SK-N-SH (cell line): Measurements from ENCODE around the gene SRSF2. TPM values are rescaled to one million over a fixed set of nuclear protein-coding genes. Genes with fewer than 3 reads are reported as not detected.
A peak's percentile ranks its signal among the peaks of the same experiment; 100 is the strongest.

ENCODE experiments used
- CTCF ChIA-PET: fragments of 300-600, 350-600 bp; formaldehyde crosslinking; extraction: SDS; loops from one replicate; lab custom pipeline; 2021; lab: Yijun Ruan, JAX
- POLR2A ChIA-PET: fragments of 350-600 bp; sonication (Branson Sonifier 250); formaldehyde crosslinking; extraction: SDS; loops from one replicate; lab custom pipeline; 2020; ENCODE audit warnings: antibody characterized with exemption, inconsistent platforms; lab: Yijun Ruan, JAX
- DNase-seq: peaks from one replicate; pipeline ENCODE4 v3.0.0; 2012
- H2AFZ ChIP-seq: fragments of 200-600 bp; sonication (generic); 2 replicates; pipeline ENCODE4 v1.8.1; 2016; ENCODE audit warnings: antibody characterized with exemption, mild to moderate bottlenecking, low read depth
- H3F3A ChIP-seq: fragments of 200-600 bp; sonication (generic); replicated peaks from 2 replicates; pipeline ENCODE3; 2016; ENCODE audit warnings: antibody characterized with exemption, mild to moderate bottlenecking; ENCODE audit not compliant: insufficient read depth
- H3K27ac ChIP-seq, 2 experiments: fragments of 200-500 bp in 1 of 2; fragments of 200-600 bp in 1 of 2; sonication (Bioruptor generic) in 1 of 2; sonication (generic), shearing (Covaris generic) in 1 of 2; 2 replicates each; pipeline versions ENCODE4 v1.5.1 to v1.6.1; 2014 to 2016; ENCODE audit warnings: low read depth in 2 of 2, inconsistent platforms in 1 of 2, low read length in 1 of 2, mild to moderate bottlenecking in 1 of 2, mixed read lengths in 1 of 2
- H3K27me3 ChIP-seq: fragments of 200-600 bp; sonication (generic), shearing (Covaris generic); 2 replicates; pipeline ENCODE4 v1.6.1; 2016; ENCODE audit warnings: mixed run types; ENCODE audit not compliant: insufficient read depth
- H3K36me3 ChIP-seq, 2 experiments: fragments of 200-500 bp in 1 of 2; fragments of 200-600 bp in 1 of 2; sonication (Bioruptor generic) in 1 of 2; sonication (generic) in 1 of 2; replicated peaks in 1 of 2; 2 replicates each; pipeline versions ENCODE3 to v1.5.1; 2014 to 2016; ENCODE audit warnings: low read length in 1 of 2, mild to moderate bottlenecking in 1 of 2; ENCODE audit not compliant: insufficient read depth in 2 of 2, control insufficient read depth in 1 of 2
- H3K4me1 ChIP-seq, 2 experiments: fragments of 200-500 bp in 1 of 2; fragments of 200-600 bp in 1 of 2; sonication (Bioruptor generic) in 1 of 2; sonication (generic), shearing (Covaris generic) in 1 of 2; 2 replicates each; pipeline versions ENCODE4 v1.5.1 to v1.6.1; 2014 to 2016; ENCODE audit warnings: low read depth in 1 of 2, low read length in 1 of 2, mixed run types in 1 of 2; ENCODE audit not compliant: insufficient read depth in 2 of 2, control insufficient read depth in 1 of 2
- H3K4me2 ChIP-seq: fragments of 200-600 bp; sonication (generic), shearing (Covaris generic); 2 replicates; pipeline ENCODE4 v1.6.1; 2017; ENCODE audit warnings: mixed run types
- H3K4me3 ChIP-seq, 2 experiments: fragments of 200-500 bp in 1 of 2; fragments of 200-600 bp in 1 of 2; sonication (Bioruptor generic) in 1 of 2; sonication (generic), shearing (Covaris generic) in 1 of 2; 2 replicates each; pipeline versions ENCODE4 v1.5.1 to v1.8.1; 2014 to 2016; ENCODE audit warnings: low read depth in 2 of 2, inconsistent platforms in 1 of 2, low read length in 1 of 2, mild to moderate bottlenecking in 1 of 2, mixed read lengths in 1 of 2, moderate library complexity in 1 of 2
- H3K79me2 ChIP-seq: fragments of 200-600 bp; sonication (generic); 2 replicates; pipeline ENCODE4 v1.8.1; 2017; ENCODE audit warnings: mild to moderate bottlenecking; ENCODE audit not compliant: insufficient read depth
- H3K9ac ChIP-seq: fragments of 200-600 bp; sonication (generic); 2 replicates; pipeline ENCODE4 v1.6.1; 2017; ENCODE audit warnings: mixed run types
- H3K9me2 ChIP-seq: fragments of 200-600 bp; sonication (generic); 2 replicates; pipeline ENCODE4 v1.6.1; 2017; ENCODE audit warnings: mixed run types
- H3K9me3 ChIP-seq: fragments of 200-600 bp; sonication (generic); 2 replicates; pipeline ENCODE4 v1.6.1; 2017; ENCODE audit warnings: mixed run types, mild to moderate bottlenecking, moderate library complexity
- H4K20me1 ChIP-seq: fragments of 200-600 bp; sonication (generic); 2 replicates; pipeline ENCODE4 v1.6.1; 2017; ENCODE audit warnings: mild to moderate bottlenecking, mixed run types; ENCODE audit not compliant: insufficient read depth
- CHD2 ChIP-seq: fragments of 150-350 bp; IDR thresholded peaks from 2 replicates; pipeline ENCODE4 v1.6.1; 2018; ENCODE audit warnings: low read length; ENCODE audit not compliant: partially characterized antibody
- ELF1 ChIP-seq: IDR thresholded peaks from 2 replicates; pipeline ENCODE4 v1.4.0; 2012
- EP300 ChIP-seq, 2 experiments: IDR thresholded peaks; 2 replicates each; pipeline versions ENCODE4 v1.4.0 to v1.6.1; 2012; ENCODE audit warnings: borderline replicate concordance in 1 of 2, low read depth in 1 of 2, low read length in 1 of 2
- FOXM1 ChIP-seq: IDR thresholded peaks from 2 replicates; pipeline ENCODE4 v1.4.0; 2012; ENCODE audit warnings: low read depth, mild to moderate bottlenecking
- GATA2 ChIP-seq: sonication (generic); formaldehyde crosslinking; IDR thresholded peaks from 2 replicates; pipeline ENCODE4 v1.5.0; 2020; ENCODE audit warnings: mild to moderate bottlenecking, missing genetic modification reagents
- MEF2A ChIP-seq: IDR thresholded peaks from 2 replicates; pipeline ENCODE4 v1.4.0; 2012; ENCODE audit warnings: low read depth, borderline replicate concordance
- MXI1 ChIP-seq: IDR thresholded peaks from 2 replicates; pipeline ENCODE4 v1.6.1; 2012; ENCODE audit warnings: mild to moderate bottlenecking, low read depth, low read length, improper control_type of control experiment
- NRF1 ChIP-seq: IDR thresholded peaks from 2 replicates; pipeline ENCODE4 v1.6.1; 2012; ENCODE audit warnings: low read depth, mild to moderate bottlenecking, low read length
- POLR2AphosphoS5 ChIP-seq: IDR thresholded peaks from 2 replicates; pipeline ENCODE4 v1.6.1; 2012; ENCODE audit warnings: low read depth, low read length
- RCOR1 ChIP-seq: fragments of 150-350 bp; IDR thresholded peaks from 2 replicates; pipeline ENCODE4 v1.6.1; 2017; ENCODE audit warnings: antibody characterized with exemption, low read length
- RFX5 ChIP-seq: IDR thresholded peaks from 2 replicates; pipeline ENCODE4 v1.6.1; 2012; ENCODE audit warnings: mild to moderate bottlenecking, improper control_type of control experiment, low read length
- SMC3 ChIP-seq: IDR thresholded peaks from 2 replicates; pipeline ENCODE4 v1.6.1; 2012; ENCODE audit warnings: low read depth, low read length, improper control_type of control experiment
- TAF1 ChIP-seq: IDR thresholded peaks from 2 replicates; pipeline ENCODE4 v1.6.1; 2012; ENCODE audit warnings: low read depth, mild to moderate bottlenecking, low read length, moderate library complexity, borderline replicate concordance
- TEAD4 ChIP-seq: IDR thresholded peaks from 2 replicates; pipeline ENCODE4 v1.4.0; 2012; ENCODE audit warnings: mild to moderate bottlenecking, borderline replicate concordance; ENCODE audit not compliant: insufficient read depth
- WGBS: methylation state at CpG from one replicate; pipeline ENCODE4 v1.1.6; 2017; ENCODE audit warnings: low lambda C conversion rate; 5-methylcytosine and 5-hydroxymethylcytosine counted together
- polyA plus RNA-seq, 3 experiments: library from polyadenylated mRNA; depleted of rRNA; stranded (reverse); fragments of >200 nt; gene quantifications; 2 replicates each; pipeline ENCODE4 v1.2.3, GENCODE V29; 2012
- TF ChIP-seq, protein P1 (sequence below): IDR thresholded peaks from 2 replicates; pipeline ENCODE4 v1.6.1; 2012; ENCODE audit warnings: mild to moderate bottlenecking, low read depth, low read length, moderate library complexity
- TF ChIP-seq, protein P2 (sequence below): IDR thresholded peaks from 2 replicates; pipeline ENCODE4; 2012
- TF ChIP-seq, protein P3 (sequence below): IDR thresholded peaks from 2 replicates; pipeline ENCODE4 v1.4.0; 2012; ENCODE audit warnings: low read depth

Gene SRSF2
- polyA plus RNA-seq, 1 of the 3 experiments (the other 2 are of a cell fraction): 211 TPM

DNA sequence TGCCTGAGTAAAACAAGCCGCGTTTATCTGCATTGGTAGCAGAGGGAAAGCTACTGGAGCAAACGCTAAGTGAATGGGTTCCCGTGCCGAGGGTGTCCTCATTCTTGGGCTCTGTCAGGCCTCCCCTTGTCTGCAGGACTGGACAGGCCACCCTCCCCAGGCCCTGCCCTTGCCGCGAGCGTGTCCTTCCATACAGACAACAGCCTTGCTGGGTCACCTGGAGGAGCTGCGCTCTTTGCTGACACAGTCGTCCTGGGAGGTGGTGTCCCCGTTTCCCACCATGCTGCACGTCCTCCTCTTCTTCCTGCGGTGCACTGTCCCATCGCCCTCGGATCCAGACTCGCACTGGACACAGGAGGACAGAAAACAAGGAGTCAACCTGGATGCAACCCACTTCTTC is 18.6 kb downstream of the SRSF2 start:
- Histone ChIP-seq H3K9ac (no peak overlapping the region), H3K9me3 (no peaks in the 10 kb centered on the region), H3K4me3 (no peak overlapping the region), H4K20me1 (peaks cover 21% of the 10 kb centered on the region), H3F3A (peaks cover 41% of the 10 kb centered on the region), H3K27me3 (no peaks in the 10 kb centered on the region), H3K4me2 (no peak overlapping the region), H3K4me1 (peaks cover 0 to 24% of the 10 kb centered on the region in 2 experiments; a peak in 3 of 4 replicates), H2AFZ (no peak overlapping the region), H3K36me3 (peaks cover 72 to 74% of the 10 kb centered on the region in 2 experiments), H3K27ac (no peak overlapping the region; a peak in 1 of 4 replicates), H3K79me2 (peaks cover 55% of the 10 kb centered on the region), H3K9me2 (no peaks in the 10 kb centered on the region)
- DNase-seq: no peak
- TF ChIP-seq, protein P1, sequence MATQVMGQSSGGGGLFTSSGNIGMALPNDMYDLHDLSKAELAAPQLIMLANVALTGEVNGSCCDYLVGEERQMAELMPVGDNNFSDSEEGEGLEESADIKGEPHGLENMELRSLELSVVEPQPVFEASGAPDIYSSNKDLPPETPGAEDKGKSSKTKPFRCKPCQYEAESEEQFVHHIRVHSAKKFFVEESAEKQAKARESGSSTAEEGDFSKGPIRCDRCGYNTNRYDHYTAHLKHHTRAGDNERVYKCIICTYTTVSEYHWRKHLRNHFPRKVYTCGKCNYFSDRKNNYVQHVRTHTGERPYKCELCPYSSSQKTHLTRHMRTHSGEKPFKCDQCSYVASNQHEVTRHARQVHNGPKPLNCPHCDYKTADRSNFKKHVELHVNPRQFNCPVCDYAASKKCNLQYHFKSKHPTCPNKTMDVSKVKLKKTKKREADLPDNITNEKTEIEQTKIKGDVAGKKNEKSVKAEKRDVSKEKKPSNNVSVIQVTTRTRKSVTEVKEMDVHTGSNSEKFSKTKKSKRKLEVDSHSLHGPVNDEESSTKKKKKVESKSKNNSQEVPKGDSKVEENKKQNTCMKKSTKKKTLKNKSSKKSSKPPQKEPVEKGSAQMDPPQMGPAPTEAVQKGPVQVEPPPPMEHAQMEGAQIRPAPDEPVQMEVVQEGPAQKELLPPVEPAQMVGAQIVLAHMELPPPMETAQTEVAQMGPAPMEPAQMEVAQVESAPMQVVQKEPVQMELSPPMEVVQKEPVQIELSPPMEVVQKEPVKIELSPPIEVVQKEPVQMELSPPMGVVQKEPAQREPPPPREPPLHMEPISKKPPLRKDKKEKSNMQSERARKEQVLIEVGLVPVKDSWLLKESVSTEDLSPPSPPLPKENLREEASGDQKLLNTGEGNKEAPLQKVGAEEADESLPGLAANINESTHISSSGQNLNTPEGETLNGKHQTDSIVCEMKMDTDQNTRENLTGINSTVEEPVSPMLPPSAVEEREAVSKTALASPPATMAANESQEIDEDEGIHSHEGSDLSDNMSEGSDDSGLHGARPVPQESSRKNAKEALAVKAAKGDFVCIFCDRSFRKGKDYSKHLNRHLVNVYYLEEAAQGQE: no peak
- no peak for TF ChIP-seq GATA2
- TF ChIP-seq CHD2: no peak
- no peak for TF ChIP-seq FOXM1
- TF ChIP-seq SMC3: no peak
- no peak for TF ChIP-seq TEAD4
- no peak for TF ChIP-seq MEF2A
- TF ChIP-seq EP300 (IDR thresholded peaks at IDR 0.05; ENCODE audit: borderline replicate concordance in 1 of 2, low read depth in 1 of 2, low read length in 1 of 2): no peak
- no peak for TF ChIP-seq MXI1
- TF ChIP-seq POLR2AphosphoS5: no peak
- TF ChIP-seq TAF1: no peak
- TF ChIP-seq RFX5: no peak
- TF ChIP-seq RCOR1: no peak
- no peak for TF ChIP-seq ELF1
- POLR2A ChIA-PET: interaction anchor here (0.7 kb wide), 2 partner anchors 15 to 388 kb away, joined by 3 read pairs; no protein-coding TSS in a partner anchor
- WGBS: 98% methylated on average over 16 of the region's 16 CpGs
- CTCF ChIA-PET: interaction anchor here (1.0 to 14.3 kb wide), 8 partner anchors 7 to 348 kb away, joined by 3 to 255 read pairs (median 9); partner anchors contain the start of genes JMJD6 and METTL23

DNA sequence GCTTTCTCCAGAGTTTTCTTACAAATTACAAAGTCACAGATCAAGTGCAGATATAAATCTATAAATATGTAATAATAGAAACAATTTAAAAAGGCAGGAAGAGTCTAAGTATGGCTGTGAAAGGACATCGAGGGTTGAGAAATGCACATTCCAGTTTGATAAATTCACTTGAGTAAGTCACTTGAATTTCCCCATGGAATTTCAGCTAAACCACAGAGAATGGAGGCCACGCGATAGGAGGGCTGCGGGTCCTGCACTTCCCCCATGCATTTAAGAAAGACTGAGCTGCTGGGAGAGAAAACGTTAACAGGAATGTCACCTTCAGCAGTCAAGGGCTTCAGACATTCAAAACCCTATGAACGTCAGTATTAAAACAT is 20.3 kb downstream of the SRSF2 start:
- TF ChIP-seq, protein P2, sequence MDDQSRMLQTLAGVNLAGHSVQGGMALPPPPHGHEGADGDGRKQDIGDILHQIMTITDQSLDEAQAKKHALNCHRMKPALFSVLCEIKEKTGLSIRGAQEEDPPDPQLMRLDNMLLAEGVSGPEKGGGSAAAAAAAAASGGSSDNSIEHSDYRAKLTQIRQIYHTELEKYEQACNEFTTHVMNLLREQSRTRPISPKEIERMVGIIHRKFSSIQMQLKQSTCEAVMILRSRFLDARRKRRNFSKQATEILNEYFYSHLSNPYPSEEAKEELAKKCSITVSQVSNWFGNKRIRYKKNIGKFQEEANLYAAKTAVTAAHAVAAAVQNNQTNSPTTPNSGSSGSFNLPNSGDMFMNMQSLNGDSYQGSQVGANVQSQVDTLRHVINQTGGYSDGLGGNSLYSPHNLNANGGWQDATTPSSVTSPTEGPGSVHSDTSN: 0 out of 2 replicates have a peak, but pooled peaks have one; percentile 14
- TF ChIP-seq, protein P3, sequence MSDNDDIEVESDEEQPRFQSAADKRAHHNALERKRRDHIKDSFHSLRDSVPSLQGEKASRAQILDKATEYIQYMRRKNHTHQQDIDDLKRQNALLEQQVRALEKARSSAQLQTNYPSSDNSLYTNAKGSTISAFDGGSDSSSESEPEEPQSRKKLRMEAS: 0 out of 2 replicates have a peak, but pooled peaks have one; percentile 9
- no peak for TF ChIP-seq NRF1
- TF ChIP-seq TEAD4: peak; percentile 73; the same call in 1 of the 2 replicates
- Histone ChIP-seq H3K36me3 (peaks cover 57 to 76% of the 10 kb centered on the region in 2 experiments), H3K4me2 (peak overlapping the region; percentile 62), H3F3A (peaks cover 45% of the 10 kb centered on the region), H3K79me2 (peaks cover 56% of the 10 kb centered on the region), H3K9me2 (no peaks in the 10 kb centered on the region), H4K20me1 (peaks cover 17% of the 10 kb centered on the region), H3K27me3 (no peaks in the 10 kb centered on the region), H3K9me3 (no peaks in the 10 kb centered on the region), H3K4me1 (peaks cover 0 to 24% of the 10 kb centered on the region in 2 experiments), H2AFZ (no peak overlapping the region), H3K4me3 (no peak overlapping the region), H3K27ac (peak overlapping the region; percentile 53 to 97; a peak in 3 of 4 replicates), H3K9ac (peak overlapping the region; percentile 66)
- WGBS: 34% methylated on average over 6 of the region's 6 CpGs
- ChIA-PET POLR2A (interaction anchor here (1.0 kb wide), 1 partner anchor 9 kb away, joined by 5 read pairs; the partner anchor contains the start of gene JMJD6), CTCF (interaction anchor here (1.0 to 14.3 kb wide), 13 partner anchors 9 to 210 kb away, joined by 3 to 255 read pairs (median 7); partner anchors contain the start of genes JMJD6 and METTL23)
- DNase-seq: no peak
